Lower lobe of right lung (tissue), 2 donors: Measurements from ENCODE around the gene SLC7A14. TPM values are rescaled to one million over a fixed set of nuclear protein-coding genes. Genes with fewer than 3 reads are reported as not detected.
A peak's percentile ranks its signal among the peaks of the same experiment; 100 is the strongest.
"Not testable (repeated sequence)": the region's sequence is repeated elsewhere in the genome, so short reads cannot be mapped to it uniquely, and the experiment has no call there.

Experiments used
- ATAC-seq, 2 donors: fragments of 200-7000 bp; cut with Tn5 transposase; one replicate each; pipeline ENCODE4 v1.9.1; 2020 to 2022; ENCODE audit warnings: mild to moderate bottlenecking in 2 of 2, moderate library complexity in 2 of 2
- DNase-seq: peaks from one replicate; pipeline ENCODE4 v3.0.0-alpha.2; 2020
- H3K27ac ChIP-seq: fragments of 200-600 bp; one replicate; pipeline ENCODE4 v1.8.0; 2022
- H3K27me3 ChIP-seq: fragments of 200-600 bp; one replicate; pipeline ENCODE4 v1.8.0; 2022; ENCODE audit warnings: low read depth
- H3K36me3 ChIP-seq: fragments of 200-600 bp; one replicate; pipeline ENCODE4 v1.8.0; 2022; ENCODE audit warnings: mild to moderate bottlenecking
- H3K4me1 ChIP-seq: fragments of 200-600 bp; one replicate; pipeline ENCODE4 v1.8.0; 2022
- H3K4me3 ChIP-seq: fragments of 200-600 bp; one replicate; pipeline ENCODE4 v1.8.0; 2022; ENCODE audit warnings: mild to moderate bottlenecking
- H3K9me3 ChIP-seq: fragments of 200-600 bp; one replicate; pipeline ENCODE4 v1.8.0; 2022
- CTCF ChIP-seq: fragments of 200-600 bp; IDR thresholded peaks from one replicate; pipeline ENCODE4 v1.8.0; 2022; ENCODE audit warnings: antibody characterized with exemption, mild to moderate bottlenecking
- intact Hi-C: fragments of 100-400 bp; cut with DNase I; formaldehyde crosslinking; loops from one replicate; pipeline ENCODE4 v1.11.0; 2022
- total RNA-seq: library from RNA; stranded (reverse); fragmentation: NEBNext Ultra II Directional; extraction: Animal tissue kit (Norgen Biotek cat#: 25700); gene quantifications from one replicate; pipeline ENCODE4 v1.2.1, GENCODE V29; 2021
- donor health status: DM: no; HTN: yes; CAD: no; lungs with severe emphysema.

SLC7A14 gene
- total RNA-seq, 1 donor from 2014 or later = 0.06 TPM

- no peaks in the 10 kb centered on the region for H3K4me1 ChIP-seq
- DNase-seq (no peak), ATAC-seq (no peak)
- no peak overlapping the region for H3K27ac ChIP-seq
- intact Hi-C loops = no loop called here
- H3K36me3 ChIP-seq = no peaks in the 10 kb centered on the region
- no peak overlapping the region for H3K4me3 ChIP-seq
- peaks cover 11% of the 10 kb centered on the region for H3K27me3 ChIP-seq
- TF ChIP-seq CTCF = no peak
- no peaks in the 10 kb centered on the region for H3K9me3 ChIP-seq
Observed at GRCh38 chr3:170579646-170580045, 6.2 kb downstream of the SLC7A14 start.

- H3K27me3 ChIP-seq = no peaks in the 10 kb centered on the region
- no peak overlapping the region for H3K27ac ChIP-seq
- DNase-seq (no peak), ATAC-seq (no peak)
- intact Hi-C loops = no loop called here
- H3K4me1 ChIP-seq = no peaks in the 10 kb centered on the region
- no peak for TF ChIP-seq CTCF
- no peaks in the 10 kb centered on the region for H3K9me3 ChIP-seq
- no peaks in the 10 kb centered on the region for H3K36me3 ChIP-seq
- no peak overlapping the region for H3K4me3 ChIP-seq
Observed at GRCh38 chr3:170572665-170573253, 13.1 kb downstream of the SLC7A14 start.

- H3K36me3 ChIP-seq, H3K27me3 ChIP-seq, DNase-seq, H3K9me3 ChIP-seq, ATAC-seq, H3K4me1 ChIP-seq, intact Hi-C loops, H3K27ac ChIP-seq, H3K4me3 ChIP-seq: not testable (repeated sequence)
Observed at GRCh38 chr3:170567598-170567997, 18.3 kb downstream of the SLC7A14 start.

- H3K27ac ChIP-seq = no peak overlapping the region
- H3K4me3 ChIP-seq = no peak overlapping the region
- DNase-seq = no peak
- no peaks in the 10 kb centered on the region for H3K27me3 ChIP-seq
- intact Hi-C loops = no loop called here
- ATAC-seq = no peak
- H3K4me1 ChIP-seq = no peaks in the 10 kb centered on the region
- TF ChIP-seq CTCF = no peak
- no peaks in the 10 kb centered on the region for H3K36me3 ChIP-seq
- H3K9me3 ChIP-seq = no peaks in the 10 kb centered on the region
Observed at GRCh38 chr3:170566413-170566812, 19.5 kb downstream of the SLC7A14 start.

- TF ChIP-seq CTCF = no peak
- Histone ChIP-seq H3K36me3 (no peaks in the 10 kb centered on the region), H3K27me3 (no peaks in the 10 kb centered on the region), H3K4me3 (no peak overlapping the region), H3K9me3 (no peaks in the 10 kb centered on the region), H3K27ac (no peak overlapping the region), H3K4me1 (no peaks in the 10 kb centered on the region)
- no peak for DNase-seq
- intact Hi-C loops = no loop called here
- peak; percentile 23 to 69 for ATAC-seq
Observed at GRCh38 chr3:170565495-170565894, 20.4 kb downstream of the SLC7A14 start.

GRCh38 chr3:170564664-170565063 lies 21.2 kb downstream of the SLC7A14 start:
- TF ChIP-seq CTCF = no peak
- Histone ChIP-seq H3K4me3 (no peak overlapping the region), H3K36me3 (no peaks in the 10 kb centered on the region), H3K9me3 (no peaks in the 10 kb centered on the region), H3K4me1 (no peaks in the 10 kb centered on the region), H3K27me3 (no peaks in the 10 kb centered on the region), H3K27ac (no peak overlapping the region)
- intact Hi-C loops = no loop called here
- no peak for ATAC-seq
- no peak for DNase-seq
